DLD1 (cell line): Measurements from ENCODE around the gene MCHR1.

Experiments used
- in situ Hi-C: cut with HindIII; loops from 2 replicates; pipeline ENCODE4 v1.10.0; 2017; ENCODE audit warnings: low sequenced_read_pairs

MCHR1 gene, protein sequence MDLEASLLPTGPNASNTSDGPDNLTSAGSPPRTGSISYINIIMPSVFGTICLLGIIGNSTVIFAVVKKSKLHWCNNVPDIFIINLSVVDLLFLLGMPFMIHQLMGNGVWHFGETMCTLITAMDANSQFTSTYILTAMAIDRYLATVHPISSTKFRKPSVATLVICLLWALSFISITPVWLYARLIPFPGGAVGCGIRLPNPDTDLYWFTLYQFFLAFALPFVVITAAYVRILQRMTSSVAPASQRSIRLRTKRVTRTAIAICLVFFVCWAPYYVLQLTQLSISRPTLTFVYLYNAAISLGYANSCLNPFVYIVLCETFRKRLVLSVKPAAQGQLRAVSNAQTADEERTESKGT

DNA sequence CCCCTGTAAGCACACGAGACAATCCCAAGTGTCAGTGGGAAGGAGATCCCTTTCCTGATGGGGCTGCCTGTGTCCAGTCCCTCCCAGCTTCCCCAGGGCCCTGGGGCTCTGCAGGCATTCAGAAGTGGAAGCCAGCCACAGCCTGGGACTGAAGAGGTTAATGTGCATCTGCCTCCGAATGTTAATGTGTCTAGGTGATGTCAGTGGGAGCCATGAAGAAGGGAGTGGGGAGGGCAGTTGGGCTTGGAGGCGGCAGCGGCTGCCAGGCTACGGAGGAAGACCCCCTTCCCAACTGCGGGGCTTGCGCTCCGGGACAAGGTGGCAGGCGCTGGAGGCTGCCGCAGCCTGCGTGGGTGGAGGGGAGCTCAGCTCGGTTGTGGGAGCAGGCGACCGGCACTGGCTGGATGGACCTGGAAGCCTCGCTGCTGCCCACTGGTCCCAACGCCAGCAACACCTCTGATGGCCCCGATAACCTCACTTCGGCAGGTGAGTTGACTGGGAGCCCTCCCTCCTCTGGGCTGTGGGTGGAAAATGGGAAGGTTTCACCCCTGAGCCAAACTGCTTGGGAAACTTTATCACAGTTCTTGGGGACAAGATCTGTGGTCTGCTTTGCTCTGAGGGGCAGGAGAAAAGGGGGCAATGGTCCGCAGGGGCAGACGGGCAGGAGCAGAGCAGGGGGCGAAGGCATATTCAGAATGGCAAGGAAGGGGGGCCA lies at the start of gene MCHR1:
MCHR1 (plus strand) TSS at position 236 of the 715 bp plus-strand sequence; CDS start at position 405, 169 bp downstream.
- in situ Hi-C loops = no loop called here

DNA sequence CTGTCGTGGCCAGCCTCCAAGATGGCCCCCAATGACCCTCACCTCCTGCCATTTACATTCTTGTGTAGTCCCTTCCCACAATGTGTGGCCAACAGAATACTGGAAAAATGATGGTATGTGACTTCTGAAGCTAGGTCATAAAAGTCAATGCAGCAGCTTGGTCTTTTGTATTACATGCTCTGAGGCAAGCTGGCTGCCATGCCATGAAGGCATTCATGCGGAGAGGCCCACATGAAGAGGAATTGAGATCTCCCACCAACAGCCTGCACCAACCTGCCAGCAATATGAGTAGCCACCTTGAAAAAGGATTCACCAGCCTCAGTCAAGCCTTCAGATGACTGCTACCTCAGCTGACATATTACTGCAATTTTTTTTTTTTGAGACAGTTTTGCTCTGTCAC lies 47.4 kb upstream of the MCHR1 start:
- in situ Hi-C loops = no loop called here

DNA sequence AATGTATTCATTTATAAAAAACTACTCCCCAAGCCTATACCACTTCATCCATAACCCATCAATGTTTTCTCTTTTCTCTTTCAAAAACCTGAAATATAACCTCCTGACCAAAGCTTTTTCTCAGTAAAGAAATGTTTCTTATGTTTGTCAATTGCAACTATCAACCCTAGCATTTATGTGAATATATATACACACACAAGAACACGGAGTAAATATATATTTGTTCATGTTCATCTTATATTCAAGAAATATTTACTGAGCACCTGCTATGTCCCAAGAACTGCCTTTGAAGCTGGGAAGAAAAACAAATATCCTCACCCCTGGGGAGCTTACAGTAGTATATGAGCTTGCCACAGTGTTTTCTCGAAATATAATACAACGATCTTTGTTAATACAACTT lies 46.2 kb upstream of the MCHR1 start:
- in situ Hi-C loops = no loop called here

DNA sequence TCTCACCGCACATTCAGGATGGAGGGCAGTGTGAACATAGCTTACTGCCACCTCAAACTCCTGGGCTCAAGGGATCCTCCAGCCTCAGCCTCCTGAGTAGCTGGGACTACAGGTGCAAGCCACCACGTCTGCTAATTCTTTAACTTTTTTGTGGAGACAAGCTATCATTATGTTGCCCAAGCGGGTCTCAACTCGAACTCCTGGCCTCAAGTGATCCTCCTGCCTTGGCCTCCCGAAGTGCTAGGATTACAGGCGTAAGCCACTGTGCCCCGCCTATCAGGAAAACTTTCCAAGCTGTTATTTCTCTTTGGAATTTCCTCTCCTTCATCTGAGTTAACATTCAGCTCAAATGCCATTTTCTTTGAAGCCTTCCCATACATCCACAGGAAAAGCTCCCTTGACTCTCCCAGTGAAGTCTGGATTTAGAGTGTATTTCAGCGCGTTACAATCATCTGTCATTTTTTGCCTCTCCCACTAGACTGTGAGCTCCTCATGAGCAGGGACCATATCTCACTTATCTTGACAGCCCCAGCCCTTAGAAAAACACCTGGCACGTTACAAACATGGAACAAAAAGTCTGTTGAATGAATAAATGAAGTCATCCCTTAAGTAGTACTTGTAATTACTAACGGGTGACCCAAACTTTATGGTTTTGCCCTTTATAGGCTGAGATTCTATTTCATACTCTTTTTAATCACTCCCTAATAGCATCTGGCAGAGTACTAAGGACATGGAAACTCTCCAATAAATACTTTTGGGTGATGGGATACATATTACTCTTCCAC lies 45.0 kb upstream of the MCHR1 start:
- in situ Hi-C loops = no loop called here

DNA sequence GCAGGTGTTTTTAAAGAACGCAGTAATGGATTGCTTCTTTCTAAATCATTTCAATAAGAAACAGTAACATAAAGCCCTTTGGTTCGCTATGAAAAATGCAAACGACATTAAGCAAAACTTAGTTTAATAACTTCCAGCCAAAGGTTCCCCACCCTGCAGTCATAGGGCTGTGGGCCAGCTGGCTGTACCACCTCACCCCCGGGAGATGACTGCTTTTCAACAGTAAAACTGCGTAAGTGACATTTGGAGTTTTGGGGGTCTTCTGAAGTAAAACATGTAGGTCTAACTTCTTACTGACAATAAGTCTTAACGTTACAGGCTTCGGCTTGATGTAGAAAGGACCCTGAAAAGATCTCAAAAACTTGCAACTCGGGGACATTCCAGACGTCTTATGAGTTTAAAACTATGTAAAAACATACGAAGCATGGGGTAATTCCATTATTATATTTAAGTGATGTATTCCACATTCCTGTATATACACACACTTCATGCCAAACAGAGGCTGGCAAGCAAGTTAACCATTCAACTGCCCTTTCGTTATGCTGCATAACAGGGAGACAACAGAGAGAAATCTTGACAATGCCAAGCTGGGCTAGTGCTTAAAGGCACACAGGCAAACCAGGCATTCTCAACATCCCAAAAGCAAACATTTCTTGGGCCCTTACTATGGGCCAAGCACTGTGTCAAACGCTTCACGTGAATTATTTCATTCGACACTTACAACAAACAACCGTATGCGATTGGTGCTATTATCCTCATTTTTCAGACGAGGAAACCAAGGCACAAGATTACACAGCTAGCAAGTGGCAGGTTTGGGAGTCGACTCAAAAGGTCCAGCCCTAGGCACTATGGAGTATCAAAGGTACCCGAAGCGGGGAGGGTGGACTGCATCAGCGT lies 44.0 kb upstream of the MCHR1 start:
- in situ Hi-C loops = no loop called here

DNA sequence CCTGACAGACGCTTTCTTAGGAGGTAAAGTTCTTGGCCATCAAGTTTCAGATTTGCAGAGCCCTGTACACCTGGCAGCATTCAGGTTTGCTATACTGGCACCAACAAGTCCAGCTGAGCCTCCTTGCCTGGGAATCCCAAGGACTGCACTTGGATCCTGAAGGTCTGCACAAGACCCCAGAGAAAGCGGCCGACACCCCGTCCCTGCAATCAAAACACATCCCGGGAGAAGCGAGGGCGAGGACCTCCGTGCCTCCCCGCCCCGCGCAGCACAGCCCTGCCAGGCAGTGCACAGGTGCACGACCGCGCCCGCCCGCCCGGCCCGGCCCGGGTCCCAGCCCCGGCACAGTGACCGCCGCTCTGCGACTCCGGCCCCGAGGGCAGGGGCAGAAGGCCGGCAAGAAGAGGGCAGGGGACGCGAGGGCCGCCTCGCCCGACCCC lies 43.3 kb upstream of the MCHR1 start:
- in situ Hi-C loops = no loop called here

DNA sequence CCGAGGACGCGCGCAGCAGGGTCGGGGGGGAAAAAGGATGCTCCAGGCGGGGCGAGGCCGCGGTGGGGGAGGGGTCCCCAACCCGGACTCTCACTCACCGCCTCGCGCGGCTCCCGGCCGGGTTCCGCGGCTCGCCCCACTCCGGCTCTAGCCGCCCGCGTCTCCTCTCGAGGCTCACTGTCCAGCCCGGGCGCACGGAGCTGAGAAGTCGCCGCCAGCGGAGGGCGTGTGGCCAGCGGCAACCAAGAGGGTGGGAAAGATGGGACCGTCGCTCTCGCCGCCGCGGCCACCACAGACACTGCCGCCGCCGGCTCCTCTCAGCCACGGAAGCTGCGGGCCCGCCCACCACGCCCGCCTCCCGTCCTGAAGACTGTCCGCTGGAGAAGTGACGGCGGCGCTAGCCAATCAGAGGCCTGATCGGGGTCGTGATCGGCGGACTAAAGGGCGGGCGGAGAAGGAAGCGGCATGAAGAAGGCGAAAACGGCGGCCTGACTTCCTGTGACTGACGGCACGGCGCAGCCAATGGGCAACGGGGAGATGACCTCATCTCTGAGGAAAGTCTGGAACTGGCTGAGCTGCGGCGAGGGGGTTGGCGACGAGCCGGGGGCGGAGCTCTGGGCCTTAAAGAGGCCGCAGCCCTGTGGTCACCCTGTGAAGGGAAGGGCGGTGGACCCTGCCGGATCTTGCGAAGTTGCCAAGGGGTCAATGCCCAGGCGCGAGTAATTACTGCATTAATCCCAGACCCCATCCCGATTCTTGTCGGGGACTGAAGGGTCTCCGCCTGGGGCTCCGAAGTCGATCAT lies 42.7 kb upstream of the MCHR1 start, which contains the start of gene MRTFA:
MRTFA (minus strand) TSS at position 340 of the 803 bp plus-strand sequence.
- in situ Hi-C loops = no loop called here

DNA sequence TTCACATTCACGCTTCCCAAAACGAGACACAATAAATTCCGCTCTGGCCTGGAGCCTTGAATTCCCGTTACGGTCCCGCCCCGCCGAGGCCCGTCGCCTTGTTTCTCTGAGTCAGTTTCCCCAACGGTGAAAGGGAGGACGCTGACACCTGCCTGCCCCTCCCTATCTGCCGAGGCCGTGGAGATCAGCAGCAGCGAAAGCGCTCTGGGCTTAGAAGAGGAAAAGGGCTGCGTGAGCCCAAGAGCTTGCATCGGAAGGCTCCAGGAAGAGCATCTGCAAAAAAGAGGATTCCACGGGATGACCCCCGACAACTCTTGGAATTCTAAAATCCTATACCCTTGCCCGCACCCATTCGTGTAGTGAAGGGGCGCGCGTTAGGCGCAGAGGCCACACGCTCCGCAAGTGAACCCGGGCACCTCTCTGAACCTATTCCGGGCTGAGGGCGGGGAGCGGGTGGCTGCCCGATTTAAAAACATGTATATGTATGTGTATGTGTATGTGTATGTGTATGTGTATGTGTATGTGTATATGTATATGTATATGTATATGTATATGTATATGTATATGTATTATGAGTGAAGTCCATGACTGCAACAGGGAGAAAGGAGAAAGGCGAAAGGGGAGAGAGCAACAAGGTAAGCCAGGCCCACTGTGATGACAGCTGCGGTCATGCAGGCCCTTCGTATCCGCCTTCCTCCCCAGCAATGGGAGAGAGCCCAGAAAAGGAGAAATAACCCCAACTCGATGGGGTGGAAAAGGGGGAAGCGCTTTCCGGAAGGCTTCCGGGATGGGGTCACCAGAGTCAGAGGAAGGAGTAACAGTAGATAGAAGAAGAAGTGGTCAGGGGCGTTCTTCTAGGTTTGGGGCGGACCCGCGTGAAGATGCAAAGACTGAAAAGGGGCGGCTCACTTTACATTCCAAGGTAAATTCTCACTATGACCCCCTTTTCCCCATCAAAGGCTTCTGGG lies 41.8 kb upstream of the MCHR1 start:
- in situ Hi-C loops = no loop called here

DNA sequence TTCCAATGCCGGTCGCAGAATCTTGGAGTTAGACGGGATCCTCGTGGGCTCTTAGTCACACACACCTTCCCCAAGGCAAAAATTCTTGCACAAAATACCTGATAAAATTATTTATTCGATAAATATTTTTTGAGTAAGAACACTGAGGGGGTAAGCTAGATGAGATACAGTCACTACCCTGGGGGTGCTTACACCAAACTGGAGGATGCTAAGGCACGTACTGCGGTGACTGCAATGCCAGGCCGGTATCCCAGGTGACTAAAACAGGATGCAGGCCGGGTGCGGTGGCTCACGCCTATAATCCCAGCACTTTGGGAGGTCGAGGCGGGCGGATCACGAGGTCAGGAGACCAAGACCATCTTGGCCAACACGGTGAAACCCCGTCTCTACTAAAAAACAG lies 41.0 kb upstream of the MCHR1 start:
- in situ Hi-C loops = no loop called here

DNA sequence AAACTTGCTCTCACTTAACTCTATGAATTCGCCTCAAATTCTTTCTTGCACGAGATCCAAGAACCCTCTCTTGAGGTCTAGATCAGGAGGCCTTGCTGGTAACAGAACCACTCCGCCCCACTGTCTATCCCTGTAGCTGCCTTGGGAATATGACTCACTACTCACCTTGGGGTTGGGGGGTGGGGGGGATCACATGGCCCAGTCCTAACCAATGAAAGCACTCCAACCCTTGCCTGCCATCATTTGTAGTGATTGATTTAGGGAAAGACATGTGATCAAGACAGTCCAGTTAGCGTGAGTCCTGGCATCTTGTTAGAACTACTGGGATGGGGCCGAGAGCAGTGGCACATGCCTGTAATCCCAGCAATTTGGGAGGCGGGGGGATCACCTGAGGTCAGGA lies 38.0 kb upstream of the MCHR1 start:
- in situ Hi-C loops = loop anchor here (5.0 kb wide), 2 partner anchors 109 to 204 kb away; no protein-coding TSS in a partner anchor

DNA sequence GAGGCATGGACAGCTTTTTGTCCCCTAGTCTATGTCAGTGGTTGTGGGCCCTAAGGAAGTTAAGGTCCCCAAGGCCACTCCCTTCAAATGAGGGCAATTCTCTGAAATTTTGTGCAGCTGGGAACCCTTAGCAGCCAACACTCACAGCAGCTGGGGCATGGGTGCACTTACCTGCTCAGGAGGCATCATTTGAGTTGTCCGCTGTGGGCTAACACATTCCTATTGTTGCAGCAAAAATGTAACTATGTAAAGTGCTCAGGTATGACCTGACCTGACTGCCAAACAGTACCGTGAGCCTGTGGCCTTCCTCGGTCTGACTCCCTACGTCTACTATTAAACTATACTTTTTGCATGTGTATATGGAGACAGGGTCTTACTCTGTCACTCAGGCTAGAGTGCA lies 37.0 kb upstream of the MCHR1 start:
- in situ Hi-C loops = loop anchor here (5.0 kb wide), 2 partner anchors 110 to 205 kb away; no protein-coding TSS in a partner anchor

DNA sequence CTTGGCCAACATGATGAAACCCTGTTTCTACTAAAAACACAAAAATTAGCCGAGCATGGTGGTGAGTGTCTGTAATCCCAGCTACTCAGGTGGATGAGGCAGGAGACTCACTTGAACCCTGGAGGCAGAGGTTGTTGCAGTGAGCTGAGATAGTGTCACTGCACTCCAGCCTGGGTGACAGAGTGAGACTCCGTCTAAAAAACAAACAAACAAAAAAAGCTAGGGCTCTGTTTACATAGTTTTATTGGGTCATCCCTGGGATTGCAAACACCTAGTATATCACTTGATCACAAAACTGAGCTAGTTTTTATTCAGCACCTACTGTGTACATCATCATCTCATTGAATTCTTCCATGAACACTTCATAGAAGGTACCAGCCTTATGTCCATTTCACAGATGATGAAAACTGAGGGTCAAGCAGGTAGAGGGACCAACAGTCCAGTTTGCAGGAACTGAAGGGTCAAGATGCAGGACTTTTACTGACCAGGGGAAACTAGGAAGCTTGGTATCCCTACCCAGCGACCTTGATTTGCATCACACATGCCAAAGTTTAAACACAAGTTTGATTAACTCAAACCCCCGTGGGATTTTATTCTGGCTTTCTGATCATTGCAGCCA lies 33.6 kb upstream of the MCHR1 start:
- in situ Hi-C loops = no loop called here

DNA sequence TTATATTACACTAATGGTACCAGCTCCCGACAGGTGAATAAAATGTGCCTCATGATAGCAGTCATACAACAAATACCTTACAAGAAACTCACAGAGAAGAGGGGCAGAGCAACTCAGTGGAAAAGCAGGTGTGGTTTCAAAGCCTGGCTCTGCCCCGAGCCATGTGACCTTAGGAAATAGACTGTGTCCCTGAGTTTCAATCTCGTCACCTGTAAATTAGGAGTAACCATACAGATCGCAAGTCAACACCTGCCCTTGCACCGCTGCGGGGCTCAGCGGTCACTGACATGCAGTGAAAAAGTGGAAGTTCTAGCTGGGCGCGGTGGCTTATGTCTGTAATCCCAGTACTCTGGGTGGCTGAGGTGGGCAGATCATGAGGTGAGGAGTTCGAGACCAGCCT lies 30.9 kb upstream of the MCHR1 start:
- in situ Hi-C loops = no loop called here

DNA sequence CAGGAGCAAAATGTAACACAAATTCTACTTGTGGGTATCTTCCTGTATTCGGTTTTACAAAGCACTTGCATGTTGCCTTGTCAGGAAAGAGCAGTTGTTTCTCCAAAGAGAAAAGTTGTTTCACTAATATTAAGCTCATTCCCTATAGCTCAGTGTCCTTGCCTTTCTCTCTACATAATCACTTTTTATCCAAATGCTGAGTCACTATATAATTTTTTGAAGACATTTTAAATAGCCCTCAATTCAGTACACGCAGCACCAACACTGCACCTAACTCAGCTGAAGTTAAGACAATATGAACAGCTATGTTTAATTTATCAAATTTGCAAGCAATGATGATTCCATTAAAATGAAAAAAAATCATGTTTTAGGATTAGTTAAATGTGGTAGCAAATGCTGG lies 28.2 kb upstream of the MCHR1 start:
- in situ Hi-C loops = no loop called here

DNA sequence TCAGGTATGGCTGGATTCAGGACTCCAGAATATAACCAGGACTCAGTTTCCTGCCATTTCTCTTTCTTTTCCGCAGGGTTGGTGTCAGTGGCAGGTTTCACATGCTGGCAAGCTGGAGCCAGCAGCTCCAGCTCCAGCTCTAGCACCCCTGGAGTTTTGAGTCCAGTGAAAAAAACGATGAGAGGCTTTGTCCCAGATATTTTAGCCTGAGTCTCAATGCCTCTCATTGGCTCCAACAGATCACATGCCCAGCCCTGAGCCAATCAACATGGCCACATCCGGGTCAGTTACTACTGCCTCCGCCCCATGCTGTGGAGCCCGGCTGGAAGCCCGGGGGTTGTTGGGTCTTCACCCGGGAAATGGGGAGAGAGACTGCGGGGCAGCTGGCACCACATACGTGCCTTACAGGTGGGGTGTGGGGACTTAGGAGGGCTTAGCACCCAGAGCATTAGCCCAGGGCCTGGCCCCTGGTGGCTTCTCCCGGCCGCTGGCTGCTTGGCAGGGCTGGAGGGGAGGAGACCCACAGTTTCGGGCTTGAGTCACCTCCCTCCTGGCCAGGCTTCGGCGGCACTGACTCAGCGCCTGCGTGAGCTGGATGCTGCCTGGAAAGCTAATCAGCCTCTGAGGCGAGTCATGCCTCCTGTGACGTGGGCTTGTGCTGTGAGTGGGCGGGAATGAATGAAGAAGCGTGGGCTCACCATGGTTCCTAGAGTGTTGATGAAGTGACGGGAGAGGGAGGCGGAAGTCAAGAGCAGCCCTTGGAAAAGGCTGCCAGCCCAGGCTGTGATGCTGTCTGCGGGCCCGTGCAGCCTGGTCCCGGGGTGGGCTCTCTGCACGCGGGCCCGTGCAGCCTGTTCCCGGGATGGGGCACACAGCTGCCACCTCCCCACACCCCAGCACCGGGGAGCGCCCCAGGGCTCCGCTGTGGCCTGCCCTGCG lies 27.5 kb upstream of the MCHR1 start:
- in situ Hi-C loops = no loop called here

DNA sequence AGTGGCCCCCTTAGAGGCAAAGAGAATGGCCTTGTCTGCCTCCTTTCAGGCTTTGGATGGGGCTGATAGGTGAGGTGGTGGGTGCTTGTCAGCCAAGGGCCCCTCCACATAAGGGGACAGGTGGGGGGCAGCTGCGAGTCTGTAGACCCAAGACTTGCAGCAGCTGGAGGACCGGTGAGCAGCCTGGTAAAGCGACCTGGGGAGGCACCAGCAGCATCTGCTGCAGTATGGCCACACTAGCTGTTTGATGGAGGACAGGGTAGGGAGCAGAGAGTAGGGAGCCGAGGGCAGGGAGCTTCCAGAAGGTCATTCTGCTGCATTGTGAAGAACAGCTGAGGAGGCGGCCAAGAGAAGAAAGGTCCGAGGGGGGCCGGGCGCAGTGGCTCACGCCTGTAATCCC lies 25.9 kb upstream of the MCHR1 start:
- in situ Hi-C loops = no loop called here
